AG04450 (cell line): ENCODE measurements around the gene ARNT2. TPM values are rescaled to one million over a fixed set of nuclear protein-coding genes. Genes with fewer than 3 reads are reported as not detected.

Source experiments
- CTCF ChIA-PET: fragments of 300-600, 350-600 bp; formaldehyde crosslinking; extraction: SDS; loops from one replicate; lab custom pipeline; 2022; ENCODE audit warnings: antibody characterized with exemption, inconsistent platforms; lab: Charles Lee
- POLR2A ChIA-PET: fragments of 350-600 bp; formaldehyde crosslinking; extraction: SDS; loops from one replicate; lab custom pipeline; 2021; ENCODE audit warnings: antibody characterized with exemption, inconsistent platforms; lab: Yijun Ruan, JAX
- DNase-seq: peaks from one replicate; pipeline ENCODE4 v3.0.0-alpha.2; 2011; ENCODE audit warnings: low read depth, low spot score
- H3K27ac ChIP-seq: one replicate; pipeline ENCODE4 v1.5.1; 2012; ENCODE audit warnings: low read depth, low read length, control low read depth
- H3K27me3 ChIP-seq: one replicate; pipeline ENCODE4 v1.6.0; 2012; ENCODE audit warnings: low read length; ENCODE audit not compliant: control insufficient read depth, insufficient read depth
- H3K4me3 ChIP-seq: 2 replicates; pipeline ENCODE4 v1.5.1; 2011; ENCODE audit warnings: mild to moderate bottlenecking, low read depth, low read length, control low read depth
- H3K9me3 ChIP-seq: 2 replicates; pipeline ENCODE4 v1.5.1; 2012; ENCODE audit warnings: low read length; ENCODE audit not compliant: control insufficient read depth, insufficient read depth
- polyA plus RNA-seq: library from polyadenylated mRNA; depleted of rRNA; stranded (reverse); fragments of >200 nt; gene quantifications from 2 replicates; pipeline ENCODE4 v1.2.3, GENCODE V29; 2011
- TF ChIP-seq, protein P1 (sequence below): IDR thresholded peaks from 2 replicates; pipeline ENCODE4 v1.5.1; 2011; ENCODE audit warnings: low read depth, low read length, control low read depth, inconsistent platforms

Gene ARNT2
- polyA plus RNA-seq, 1 experiment: 36.8 TPM

- H3K9me3 ChIP-seq: peaks cover 6% of the 10 kb centered on the region; the same call in 1 of the 2 replicates
- no peak overlapping the region for H3K4me3 ChIP-seq
- ChIA-PET POLR2A (interaction anchor here (0.6 to 2.2 kb wide), 6 partner anchors 8 to 215 kb away, joined by 3 to 9 read pairs (median 6); no protein-coding TSS in a partner anchor), CTCF (interaction anchor here (0.6 to 2.2 kb wide), 3 partner anchors 24 to 87 kb away, joined by 3 to 12 read pairs (median 5); no protein-coding TSS in a partner anchor)
- H3K27ac ChIP-seq: peak overlapping the region; percentile 90
- H3K27me3 ChIP-seq: no peaks in the 10 kb centered on the region
- TF ChIP-seq, protein P1, sequence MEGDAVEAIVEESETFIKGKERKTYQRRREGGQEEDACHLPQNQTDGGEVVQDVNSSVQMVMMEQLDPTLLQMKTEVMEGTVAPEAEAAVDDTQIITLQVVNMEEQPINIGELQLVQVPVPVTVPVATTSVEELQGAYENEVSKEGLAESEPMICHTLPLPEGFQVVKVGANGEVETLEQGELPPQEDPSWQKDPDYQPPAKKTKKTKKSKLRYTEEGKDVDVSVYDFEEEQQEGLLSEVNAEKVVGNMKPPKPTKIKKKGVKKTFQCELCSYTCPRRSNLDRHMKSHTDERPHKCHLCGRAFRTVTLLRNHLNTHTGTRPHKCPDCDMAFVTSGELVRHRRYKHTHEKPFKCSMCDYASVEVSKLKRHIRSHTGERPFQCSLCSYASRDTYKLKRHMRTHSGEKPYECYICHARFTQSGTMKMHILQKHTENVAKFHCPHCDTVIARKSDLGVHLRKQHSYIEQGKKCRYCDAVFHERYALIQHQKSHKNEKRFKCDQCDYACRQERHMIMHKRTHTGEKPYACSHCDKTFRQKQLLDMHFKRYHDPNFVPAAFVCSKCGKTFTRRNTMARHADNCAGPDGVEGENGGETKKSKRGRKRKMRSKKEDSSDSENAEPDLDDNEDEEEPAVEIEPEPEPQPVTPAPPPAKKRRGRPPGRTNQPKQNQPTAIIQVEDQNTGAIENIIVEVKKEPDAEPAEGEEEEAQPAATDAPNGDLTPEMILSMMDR: no peak
- DNase-seq: peak; percentile 74
These were observed 76.7 kb downstream of the ARNT2 start for GRCh38 chr15:80480909-80481308.

- DNase-seq: no peak
- TF ChIP-seq, protein P1: no peak
- Histone ChIP-seq H3K4me3 (no peak overlapping the region), H3K27ac (peak overlapping the region; percentile 80), H3K9me3 (no peaks in the 10 kb centered on the region), H3K27me3 (no peaks in the 10 kb centered on the region)
- ChIA-PET POLR2A (no interaction called here), CTCF (interaction anchor here (0.9 to 2.2 kb wide), 3 partner anchors 26 to 297 kb away, joined by 3 to 10 read pairs (median 4); partner anchors contain the start of gene CEMIP)
These were observed 78.5 kb downstream of the ARNT2 start for GRCh38 chr15:80482696-80483095.

- Histone ChIP-seq H3K27me3 (no peaks in the 10 kb centered on the region), H3K9me3 (no peaks in the 10 kb centered on the region), H3K4me3 (no peak overlapping the region), H3K27ac (peak overlapping the region; percentile 80)
- ChIA-PET CTCF (interaction anchor here (1.0 to 2.2 kb wide), 2 partner anchors 8 to 27 kb away, joined by 4 to 10 read pairs; no protein-coding TSS in a partner anchor), POLR2A (interaction anchor here (0.6 to 1.3 kb wide), 5 partner anchors 8 to 76 kb away, joined by 3 read pairs; no protein-coding TSS in a partner anchor)
- DNase-seq: no peak
- TF ChIP-seq, protein P1: no peak
These were observed 79.6 kb downstream of the ARNT2 start for GRCh38 chr15:80483725-80484161.

- Histone ChIP-seq H3K4me3 (no peak overlapping the region), H3K27me3 (no peaks in the 10 kb centered on the region), H3K9me3 (no peaks in the 10 kb centered on the region), H3K27ac (peak overlapping the region; percentile 71)
- TF ChIP-seq, protein P1: no peak
- CTCF ChIA-PET: interaction anchor here (1.0 to 2.2 kb wide), 2 partner anchors 9 to 28 kb away, joined by 4 to 10 read pairs; no protein-coding TSS in a partner anchor
- DNase-seq: no peak
- POLR2A ChIA-PET: interaction anchor here (1.2 to 1.3 kb wide), 2 partner anchors 10 to 29 kb away, joined by 3 read pairs; no protein-coding TSS in a partner anchor
These were observed 80.2 kb downstream of the ARNT2 start for GRCh38 chr15:80484333-80484864.
